Liver (tissue), 9 donors: ENCODE data around the gene THUMPD1. TPM values are rescaled to one million over a fixed set of nuclear protein-coding genes. Genes with fewer than 3 reads are reported as not detected.
A peak's percentile ranks its signal among the peaks of the same experiment; 100 is the strongest.

Source experiments
- DNase-seq: peaks from one replicate; pipeline ENCODE4 v3.0.0-alpha.2; 2017; ENCODE audit warnings: low spot score
- H3K27ac ChIP-seq, 2 donors: one replicate each; pipeline ENCODE4 v1.7.0; 2013; ENCODE audit warnings: inconsistent platforms in 2 of 2, low read length in 2 of 2, control low read depth in 1 of 2, low read depth in 1 of 2, mild to moderate bottlenecking in 1 of 2
- H3K27me3 ChIP-seq, 4 donors: one replicate each; pipeline versions ENCODE4 v1.6.1 to v1.7.0; 2013; ENCODE audit warnings: low read length in 3 of 4, inconsistent platforms in 1 of 4, mild to moderate bottlenecking in 1 of 4, moderate library complexity in 1 of 4; ENCODE audit not compliant: control insufficient read depth in 4 of 4, insufficient read depth in 4 of 4
- H3K36me3 ChIP-seq, 4 donors: one replicate each; pipeline versions ENCODE4 v1.6.1 to v1.7.0; 2013; ENCODE audit warnings: low read length in 3 of 4, mild to moderate bottlenecking in 3 of 4, low read depth in 1 of 4, moderate library complexity in 1 of 4; ENCODE audit not compliant: control insufficient read depth in 4 of 4, insufficient read depth in 3 of 4
- H3K4me1 ChIP-seq, 4 donors: one replicate each; pipeline versions ENCODE4 v1.6.1 to v1.7.0; 2013; ENCODE audit warnings: low read length in 3 of 4, mild to moderate bottlenecking in 3 of 4, moderate library complexity in 1 of 4; ENCODE audit not compliant: control insufficient read depth in 4 of 4, insufficient read depth in 4 of 4
- H3K4me3 ChIP-seq, 3 donors: one replicate each; pipeline versions ENCODE4 v1.6.1 to v1.7.0; 2013; ENCODE audit warnings: low read length in 3 of 3, control low read depth in 1 of 3, low read depth in 1 of 3, mild to moderate bottlenecking in 1 of 3
- H3K9ac ChIP-seq, 2 donors: one replicate each; pipeline ENCODE4 v1.7.0; 2013; ENCODE audit warnings: low read length in 2 of 2, mild to moderate bottlenecking in 2 of 2, moderate library complexity in 2 of 2, control low read depth in 1 of 2, low read depth in 1 of 2
- H3K9me3 ChIP-seq, 4 donors: one replicate each; pipeline versions ENCODE4 v1.6.1 to v1.7.0; 2013; ENCODE audit warnings: low read length in 3 of 4; ENCODE audit not compliant: control insufficient read depth in 4 of 4
- FOXA1 ChIP-seq: IDR thresholded peaks from 2 replicates; pipeline ENCODE4 v1.6.1; 2016; ENCODE audit warnings: antibody characterized with exemption
- FOXA2 ChIP-seq: IDR thresholded peaks from 2 replicates; pipeline ENCODE4 v1.6.1; 2016; ENCODE audit warnings: antibody characterized with exemption
- GABPA ChIP-seq, 2 donors: IDR thresholded peaks in 1 of 2; conservative IDR thresholded peaks in 1 of 2; 2 replicates each; pipeline ENCODE4 v1.6.1; 2016; ENCODE audit warnings: antibody characterized with exemption in 2 of 2, mild to moderate bottlenecking in 1 of 2, moderate library complexity in 1 of 2
- HNF4A ChIP-seq, 2 donors: conservative IDR thresholded peaks; 2 replicates each; pipeline ENCODE4 v1.6.1; 2016; ENCODE audit warnings: antibody characterized with exemption in 2 of 2, mild to moderate bottlenecking in 2 of 2
- HNF4G ChIP-seq: IDR thresholded peaks from 2 replicates; pipeline ENCODE4 v1.6.1; 2016; ENCODE audit warnings: antibody characterized with exemption
- JUND ChIP-seq, 2 donors: IDR thresholded peaks; 2 replicates each; pipeline ENCODE4 v1.6.1; 2016; ENCODE audit warnings: antibody characterized with exemption in 2 of 2
- NR2F2 ChIP-seq: IDR thresholded peaks from 2 replicates; pipeline ENCODE4 v1.6.1; 2016; ENCODE audit warnings: antibody characterized with exemption
- RAD21 ChIP-seq, 2 donors: IDR thresholded peaks; 2 replicates each; pipeline ENCODE4 v1.6.1; 2016; ENCODE audit warnings: antibody characterized with exemption in 2 of 2, mild to moderate bottlenecking in 2 of 2
- TAF1 ChIP-seq: conservative IDR thresholded peaks from 2 replicates; pipeline ENCODE4 v1.6.1; 2016; ENCODE audit warnings: antibody characterized with exemption, mild to moderate bottlenecking
- YY1 ChIP-seq: IDR thresholded peaks from 2 replicates; pipeline ENCODE4 v1.6.1; 2016; ENCODE audit warnings: antibody characterized with exemption, mild to moderate bottlenecking
- WGBS: extraction: QIAGEN DNeasy Blood & Tissue Kit; methylation state at CpG from one replicate; pipeline ENCODE4 v1.1.7; 2013; 5-methylcytosine and 5-hydroxymethylcytosine counted together
- polyA plus RNA-seq, 2 donors: library from polyadenylated mRNA; stranded (reverse) in 1 of 2; unstranded in 1 of 2; fragments of 200-250 nt in 1 of 2; fragments of >200 nt in 1 of 2; fragmentation: Nextera tagmentation in 1 of 2; extraction: Ambion mirVana in 1 of 2; gene quantifications; one replicate each; pipeline versions ENCODE4 v1.2.1 to v1.2.3, GENCODE V29; 2013 to 2015
- total RNA-seq, 2 donors: library from RNA; depleted of rRNA; stranded (reverse); fragments of >200 nt; gene quantifications; one replicate each; pipeline ENCODE4 v1.2.3, GENCODE V29; 2014
- TF ChIP-seq, protein P1 (sequence below): IDR thresholded peaks from 2 replicates; pipeline ENCODE4 v1.6.1; 2016; ENCODE audit warnings: antibody characterized with exemption
- TF ChIP-seq, protein P2 (sequence below): IDR thresholded peaks from 2 replicates; pipeline ENCODE4 v1.6.1; 2016; ENCODE audit warnings: antibody characterized with exemption, mild to moderate bottlenecking
- TF ChIP-seq, protein P3 (sequence below): IDR thresholded peaks from 2 replicates; pipeline ENCODE4 v1.6.1; 2016; ENCODE audit warnings: antibody characterized with exemption
- TF ChIP-seq, protein P4 (sequence below): fragments of 150-350 bp; IDR thresholded peaks from 2 replicates; pipeline ENCODE4 v1.5.1; 2017; ENCODE audit warnings: improper control_type of control experiment, low read depth, low read length; ENCODE audit not compliant: missing input control
- donor health status: healthy.
- donor health status: healthy.
- donor health status: healthy.
- donor health status: healthy.
- donor health status: healthy.

Gene THUMPD1
- total and polyA plus RNA-seq, 4 donors = 10.1 to 42.8 (median 26.8) TPM

DNA sequence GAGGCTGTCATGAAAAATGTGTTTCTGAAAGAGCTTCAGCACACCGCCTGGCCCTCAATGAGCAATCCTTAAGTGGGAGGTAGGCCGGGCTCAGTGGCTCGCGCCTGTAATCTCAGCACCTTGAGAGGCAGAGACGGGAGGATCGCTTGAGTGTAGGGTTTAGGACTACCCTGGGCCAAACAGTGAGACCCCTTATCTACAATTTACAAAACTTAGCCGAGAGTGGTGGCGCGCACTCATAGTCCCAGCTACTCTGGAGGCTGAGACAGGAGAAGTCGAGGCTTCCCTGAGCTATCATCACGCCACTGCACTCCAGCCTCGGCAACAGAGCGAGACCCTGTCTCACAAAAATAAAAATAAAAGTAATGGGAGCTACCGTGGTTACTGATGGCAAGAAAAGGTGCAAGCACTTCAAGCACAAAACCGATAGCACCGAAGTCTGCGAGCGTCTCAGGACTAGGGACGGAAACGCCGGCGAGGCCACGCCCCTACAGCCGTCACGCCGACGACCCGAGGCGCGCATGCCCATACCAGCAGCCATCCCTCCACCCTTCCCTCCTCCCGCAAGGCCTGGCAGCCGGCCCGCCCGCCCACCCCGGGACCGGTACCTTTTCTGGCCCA lies 607 bp downstream of the THUMPD1 start:
- Histone ChIP-seq H3K4me1 (peaks cover 3 to 30% (median 27%) of the 10 kb centered on the region in 4 donors), H3K9ac (peak overlapping the region; percentile 82 to 87), H3K4me3 (peak overlapping the region; percentile 93 to 99 (median 99)), H3K9me3 (no peaks in the 10 kb centered on the region), H3K27me3 (no peaks in the 10 kb centered on the region), H3K27ac (peak overlapping the region; percentile 97 to 99), H3K36me3 (peaks cover 2 to 25% (median 23%) of the 10 kb centered on the region in 4 donors)
- under 1% methylated on average over 36 of the region's 36 CpGs for WGBS
- TF ChIP-seq JUND (IDR thresholded peaks at IDR 0.05) (no peak), TAF1 (no peak), GABPA (IDR thresholded peaks at IDR 0.05 in 1 of 2, conservative IDR thresholded peaks at IDR 0.05 in 1 of 2) (peak in 1 of 2 donors; percentile 5), RAD21 (IDR thresholded peaks at IDR 0.05) (no peak)
- TF ChIP-seq, protein P1, sequence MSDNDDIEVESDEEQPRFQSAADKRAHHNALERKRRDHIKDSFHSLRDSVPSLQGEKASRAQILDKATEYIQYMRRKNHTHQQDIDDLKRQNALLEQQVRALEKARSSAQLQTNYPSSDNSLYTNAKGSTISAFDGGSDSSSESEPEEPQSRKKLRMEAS = no peak
- TF ChIP-seq, protein P2, sequence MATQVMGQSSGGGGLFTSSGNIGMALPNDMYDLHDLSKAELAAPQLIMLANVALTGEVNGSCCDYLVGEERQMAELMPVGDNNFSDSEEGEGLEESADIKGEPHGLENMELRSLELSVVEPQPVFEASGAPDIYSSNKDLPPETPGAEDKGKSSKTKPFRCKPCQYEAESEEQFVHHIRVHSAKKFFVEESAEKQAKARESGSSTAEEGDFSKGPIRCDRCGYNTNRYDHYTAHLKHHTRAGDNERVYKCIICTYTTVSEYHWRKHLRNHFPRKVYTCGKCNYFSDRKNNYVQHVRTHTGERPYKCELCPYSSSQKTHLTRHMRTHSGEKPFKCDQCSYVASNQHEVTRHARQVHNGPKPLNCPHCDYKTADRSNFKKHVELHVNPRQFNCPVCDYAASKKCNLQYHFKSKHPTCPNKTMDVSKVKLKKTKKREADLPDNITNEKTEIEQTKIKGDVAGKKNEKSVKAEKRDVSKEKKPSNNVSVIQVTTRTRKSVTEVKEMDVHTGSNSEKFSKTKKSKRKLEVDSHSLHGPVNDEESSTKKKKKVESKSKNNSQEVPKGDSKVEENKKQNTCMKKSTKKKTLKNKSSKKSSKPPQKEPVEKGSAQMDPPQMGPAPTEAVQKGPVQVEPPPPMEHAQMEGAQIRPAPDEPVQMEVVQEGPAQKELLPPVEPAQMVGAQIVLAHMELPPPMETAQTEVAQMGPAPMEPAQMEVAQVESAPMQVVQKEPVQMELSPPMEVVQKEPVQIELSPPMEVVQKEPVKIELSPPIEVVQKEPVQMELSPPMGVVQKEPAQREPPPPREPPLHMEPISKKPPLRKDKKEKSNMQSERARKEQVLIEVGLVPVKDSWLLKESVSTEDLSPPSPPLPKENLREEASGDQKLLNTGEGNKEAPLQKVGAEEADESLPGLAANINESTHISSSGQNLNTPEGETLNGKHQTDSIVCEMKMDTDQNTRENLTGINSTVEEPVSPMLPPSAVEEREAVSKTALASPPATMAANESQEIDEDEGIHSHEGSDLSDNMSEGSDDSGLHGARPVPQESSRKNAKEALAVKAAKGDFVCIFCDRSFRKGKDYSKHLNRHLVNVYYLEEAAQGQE = no peak
- DNase-seq = peak; percentile 92

DNA sequence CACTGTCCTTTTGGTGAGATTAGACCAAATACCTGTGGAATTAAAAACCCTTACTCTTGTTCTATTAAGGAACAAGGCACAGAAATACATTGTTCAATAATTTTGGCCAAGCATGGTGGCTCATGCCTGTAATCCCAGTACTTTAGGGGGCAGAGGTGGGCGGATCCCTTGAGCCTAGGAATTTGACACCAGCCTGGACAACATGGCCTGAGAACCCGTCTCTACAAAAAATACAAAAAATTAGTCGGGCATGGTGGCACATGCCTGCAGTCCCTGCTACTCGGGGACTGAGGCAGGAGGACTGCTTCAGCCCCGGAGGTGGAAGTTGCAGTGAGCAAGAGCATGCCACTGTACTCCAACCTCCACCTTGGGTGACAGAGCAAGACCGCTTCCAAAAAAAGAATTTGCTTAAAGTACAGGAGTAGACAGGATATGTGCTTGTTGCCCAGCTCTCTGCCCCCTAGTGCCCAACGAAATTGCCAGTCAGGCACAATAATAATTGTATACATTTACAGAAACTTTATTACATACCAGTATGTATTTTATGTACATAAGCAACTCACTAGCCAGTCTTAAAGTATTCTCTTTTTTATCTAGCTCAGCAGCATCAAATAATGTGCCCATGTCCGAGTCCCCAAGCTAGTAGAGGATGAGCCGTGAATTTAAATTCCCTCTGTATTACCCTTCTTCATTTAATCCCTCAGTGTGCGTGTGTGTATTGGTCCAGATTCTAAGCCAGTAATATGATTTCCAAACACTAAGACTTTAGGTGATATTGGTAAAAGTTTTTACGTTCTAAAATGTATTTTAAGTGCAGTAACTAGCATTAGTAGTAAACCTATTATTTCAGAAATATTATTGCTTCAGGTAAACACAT lies 1.4 kb downstream of the THUMPD1 start:
- H3K4me3 ChIP-seq = peak overlapping the region; percentile 93 to 99 (median 99)
- 44% methylated on average over 11 of the region's 11 CpGs for WGBS
- TF ChIP-seq, protein P3, sequence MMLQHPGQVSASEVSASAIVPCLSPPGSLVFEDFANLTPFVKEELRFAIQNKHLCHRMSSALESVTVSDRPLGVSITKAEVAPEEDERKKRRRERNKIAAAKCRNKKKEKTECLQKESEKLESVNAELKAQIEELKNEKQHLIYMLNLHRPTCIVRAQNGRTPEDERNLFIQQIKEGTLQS = no peak
- TF ChIP-seq NR2F2 = no peak
- TF ChIP-seq, protein P2 = no peak
- TF ChIP-seq FOXA2 = no peak
- TF ChIP-seq TAF1 = no peak
- TF ChIP-seq FOXA1 = no peak
- TF ChIP-seq, protein P4, sequence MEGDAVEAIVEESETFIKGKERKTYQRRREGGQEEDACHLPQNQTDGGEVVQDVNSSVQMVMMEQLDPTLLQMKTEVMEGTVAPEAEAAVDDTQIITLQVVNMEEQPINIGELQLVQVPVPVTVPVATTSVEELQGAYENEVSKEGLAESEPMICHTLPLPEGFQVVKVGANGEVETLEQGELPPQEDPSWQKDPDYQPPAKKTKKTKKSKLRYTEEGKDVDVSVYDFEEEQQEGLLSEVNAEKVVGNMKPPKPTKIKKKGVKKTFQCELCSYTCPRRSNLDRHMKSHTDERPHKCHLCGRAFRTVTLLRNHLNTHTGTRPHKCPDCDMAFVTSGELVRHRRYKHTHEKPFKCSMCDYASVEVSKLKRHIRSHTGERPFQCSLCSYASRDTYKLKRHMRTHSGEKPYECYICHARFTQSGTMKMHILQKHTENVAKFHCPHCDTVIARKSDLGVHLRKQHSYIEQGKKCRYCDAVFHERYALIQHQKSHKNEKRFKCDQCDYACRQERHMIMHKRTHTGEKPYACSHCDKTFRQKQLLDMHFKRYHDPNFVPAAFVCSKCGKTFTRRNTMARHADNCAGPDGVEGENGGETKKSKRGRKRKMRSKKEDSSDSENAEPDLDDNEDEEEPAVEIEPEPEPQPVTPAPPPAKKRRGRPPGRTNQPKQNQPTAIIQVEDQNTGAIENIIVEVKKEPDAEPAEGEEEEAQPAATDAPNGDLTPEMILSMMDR = peak; percentile 21
- TF ChIP-seq HNF4G = no peak
- no peak for TF ChIP-seq HNF4A (conservative IDR thresholded peaks at IDR 0.05)
- TF ChIP-seq JUND (IDR thresholded peaks at IDR 0.05) = no peak
- TF ChIP-seq RAD21 (IDR thresholded peaks at IDR 0.05) = peak; percentile 34 to 52
- no peak for TF ChIP-seq YY1
- peaks cover 2 to 30% (median 29%) of the 10 kb centered on the region in 4 donors for H3K36me3 ChIP-seq
- no peak for DNase-seq
- no peaks in the 10 kb centered on the region for H3K9me3 ChIP-seq
- peak overlapping the region; percentile 64 to 97 for H3K27ac ChIP-seq
- peaks cover 3 to 30% (median 27%) of the 10 kb centered on the region in 4 donors for H3K4me1 ChIP-seq
- no peaks in the 10 kb centered on the region for H3K27me3 ChIP-seq
- peak overlapping the region; percentile 79 to 82 for H3K9ac ChIP-seq
